Trophoblast cell (in vitro differentiated cells and primary cell): ENCODE measurements around the gene CACNA1B.

Experiments
- DNase-seq, 2 donors: peaks; one replicate each; pipeline ENCODE4 v3.0.0-alpha.2; 2016
- H2AFZ ChIP-seq: 2 replicates; pipeline ENCODE4 v1.6.1; 2013; ENCODE audit warnings: low read length, moderate library complexity, mild to moderate bottlenecking; ENCODE audit not compliant: insufficient read depth, poor library complexity
- H2AK5ac ChIP-seq: 2 replicates; pipeline ENCODE4 v1.6.1; 2013; ENCODE audit warnings: mild to moderate bottlenecking, low read length
- H2BK120ac ChIP-seq: 2 replicates; pipeline ENCODE4 v1.6.1; 2013; ENCODE audit warnings: low read length, mild to moderate bottlenecking, moderate library complexity; ENCODE audit not compliant: insufficient read depth, poor library complexity
- H2BK12ac ChIP-seq: 2 replicates; pipeline ENCODE4 v1.6.1; 2013; ENCODE audit warnings: mild to moderate bottlenecking, low read length, moderate library complexity
- H2BK5ac ChIP-seq: 2 replicates; pipeline ENCODE4 v1.6.1; 2013; ENCODE audit warnings: low read length, low read depth, moderate library complexity, mild to moderate bottlenecking; ENCODE audit not compliant: poor library complexity
- H3K14ac ChIP-seq: 2 replicates; pipeline ENCODE4 v1.6.1; 2013; ENCODE audit warnings: mild to moderate bottlenecking, low read length
- H3K18ac ChIP-seq: 2 replicates; pipeline ENCODE4 v1.6.1; 2013; ENCODE audit warnings: mild to moderate bottlenecking, low read length
- H3K23ac ChIP-seq: 2 replicates; pipeline ENCODE4 v1.6.1; 2013; ENCODE audit warnings: low read length
- H3K27ac ChIP-seq: 2 replicates; pipeline ENCODE4 v1.5.1; 2013; ENCODE audit warnings: low read depth, mild to moderate bottlenecking, inconsistent platforms, low read length, moderate library complexity
- H3K27me3 ChIP-seq: 2 replicates; pipeline ENCODE4 v1.6.1; 2013; ENCODE audit warnings: inconsistent platforms, mild to moderate bottlenecking, low read length, moderate library complexity; ENCODE audit not compliant: insufficient read depth
- H3K36me3 ChIP-seq, 2 experiments: 1 replicate in 1 of 2; 2 replicates in 1 of 2; pipeline ENCODE4 v1.6.1; 2013; ENCODE audit warnings: low read length in 2 of 2, mild to moderate bottlenecking in 2 of 2, moderate library complexity in 1 of 2; ENCODE audit not compliant: insufficient read depth in 2 of 2, control insufficient read depth in 1 of 2
- H3K4ac ChIP-seq: 2 replicates; pipeline ENCODE4 v1.6.1; 2013; ENCODE audit warnings: low read depth, mild to moderate bottlenecking, low read length, moderate library complexity
- H3K4me1 ChIP-seq, 2 experiments: 1 replicate in 1 of 2; 2 replicates in 1 of 2; pipeline ENCODE4 v1.6.1; 2013; ENCODE audit warnings: low read length in 2 of 2, mild to moderate bottlenecking in 2 of 2, moderate library complexity in 1 of 2; ENCODE audit not compliant: insufficient read depth in 2 of 2, control insufficient read depth in 1 of 2
- H3K4me2 ChIP-seq: 2 replicates; pipeline ENCODE4 v1.6.1; 2013; ENCODE audit warnings: inconsistent platforms, mild to moderate bottlenecking, low read length, moderate library complexity
- H3K4me3 ChIP-seq: 2 replicates; pipeline ENCODE4 v1.5.1; 2013; ENCODE audit warnings: mild to moderate bottlenecking, low read depth, low read length, inconsistent platforms
- H3K79me1 ChIP-seq: one replicate; pipeline ENCODE4 v1.6.1; 2013; ENCODE audit warnings: low read length
- H3K79me2 ChIP-seq: 2 replicates; pipeline ENCODE4 v1.6.1; 2013; ENCODE audit warnings: low read length, mild to moderate bottlenecking; ENCODE audit not compliant: control insufficient read depth, insufficient read depth, poor library complexity
- H3K9ac ChIP-seq: 2 replicates; pipeline ENCODE4 v1.6.1; 2013; ENCODE audit warnings: mild to moderate bottlenecking, low read length
- H3K9me3 ChIP-seq: 2 replicates; pipeline ENCODE4 v1.6.1; 2013; ENCODE audit warnings: low read depth, mild to moderate bottlenecking, control low read depth, inconsistent platforms, low read length; ENCODE audit not compliant: insufficient read depth
- H4K12ac ChIP-seq: 2 replicates; pipeline ENCODE4 v1.6.1; 2013; ENCODE audit warnings: low read depth, mild to moderate bottlenecking, low read length, moderate library complexity
- H4K8ac ChIP-seq: 2 replicates; pipeline ENCODE4 v1.6.1; 2013; ENCODE audit warnings: low read depth, mild to moderate bottlenecking, low read length, moderate library complexity
- H4K91ac ChIP-seq: one replicate; pipeline ENCODE4 v1.6.1; 2013; ENCODE audit warnings: low read depth, mild to moderate bottlenecking, low read length, moderate library complexity
- WGBS: extraction: QIAGEN DNeasy Blood & Tissue Kit; methylation state at CpG from one replicate; pipeline ENCODE4 v1.1.7; 2013; ENCODE audit warnings: missing lambda C conversion rate; ENCODE audit not compliant: insufficient read length, insufficient coverage; ENCODE audit errors: extremely low coverage; 5-methylcytosine and 5-hydroxymethylcytosine counted together

The CACNA1B gene

DNA sequence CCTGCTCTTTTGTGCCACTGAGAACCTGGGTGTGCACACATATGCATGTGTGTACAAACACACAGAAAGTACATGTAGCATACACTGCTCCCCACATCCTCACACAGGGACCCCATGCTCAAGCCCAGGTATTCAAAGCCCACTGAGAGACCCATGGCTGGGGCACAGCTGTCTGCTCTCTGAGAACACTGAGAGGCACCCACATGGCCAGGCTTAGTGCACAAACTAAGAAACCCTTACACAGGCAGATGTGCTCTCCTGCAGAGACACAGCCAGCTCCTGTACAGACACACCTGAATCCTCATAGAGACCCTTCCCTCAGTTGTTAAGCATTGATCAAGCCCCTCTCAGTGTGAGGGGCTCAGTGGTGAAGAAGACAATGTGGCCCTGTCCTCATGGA, 92.5 kb downstream of the CACNA1B start:
- H3K4me2 ChIP-seq, result no peak overlapping the region
- no peak overlapping the region for H2BK120ac ChIP-seq
- H3K79me2 ChIP-seq, result no peaks in the 10 kb centered on the region
- H3K27ac ChIP-seq, result no peak overlapping the region
- H3K18ac ChIP-seq, result no peak overlapping the region
- H3K23ac ChIP-seq, result no peak overlapping the region
- H3K4me3 ChIP-seq, result no peak overlapping the region
- no peak overlapping the region for H3K4ac ChIP-seq
- no peaks in the 10 kb centered on the region for H3K36me3 ChIP-seq
- no peak overlapping the region for H4K8ac ChIP-seq
- H3K14ac ChIP-seq, result no peak overlapping the region
- no peak overlapping the region for H2AFZ ChIP-seq
- no peak overlapping the region for H4K12ac ChIP-seq
- H3K4me1 ChIP-seq, result no peaks in the 10 kb centered on the region
- H3K9ac ChIP-seq, result no peak overlapping the region
- no peaks in the 10 kb centered on the region for H3K27me3 ChIP-seq
- DNase-seq, result no peak
- no peak overlapping the region for H4K91ac ChIP-seq
- H3K9me3 ChIP-seq, result peaks cover 38% of the 10 kb centered on the region
- H2AK5ac ChIP-seq, result no peak overlapping the region
- H3K79me1 ChIP-seq, result no peaks in the 10 kb centered on the region
- no peak overlapping the region for H2BK5ac ChIP-seq
- H2BK12ac ChIP-seq, result no peak overlapping the region

DNA sequence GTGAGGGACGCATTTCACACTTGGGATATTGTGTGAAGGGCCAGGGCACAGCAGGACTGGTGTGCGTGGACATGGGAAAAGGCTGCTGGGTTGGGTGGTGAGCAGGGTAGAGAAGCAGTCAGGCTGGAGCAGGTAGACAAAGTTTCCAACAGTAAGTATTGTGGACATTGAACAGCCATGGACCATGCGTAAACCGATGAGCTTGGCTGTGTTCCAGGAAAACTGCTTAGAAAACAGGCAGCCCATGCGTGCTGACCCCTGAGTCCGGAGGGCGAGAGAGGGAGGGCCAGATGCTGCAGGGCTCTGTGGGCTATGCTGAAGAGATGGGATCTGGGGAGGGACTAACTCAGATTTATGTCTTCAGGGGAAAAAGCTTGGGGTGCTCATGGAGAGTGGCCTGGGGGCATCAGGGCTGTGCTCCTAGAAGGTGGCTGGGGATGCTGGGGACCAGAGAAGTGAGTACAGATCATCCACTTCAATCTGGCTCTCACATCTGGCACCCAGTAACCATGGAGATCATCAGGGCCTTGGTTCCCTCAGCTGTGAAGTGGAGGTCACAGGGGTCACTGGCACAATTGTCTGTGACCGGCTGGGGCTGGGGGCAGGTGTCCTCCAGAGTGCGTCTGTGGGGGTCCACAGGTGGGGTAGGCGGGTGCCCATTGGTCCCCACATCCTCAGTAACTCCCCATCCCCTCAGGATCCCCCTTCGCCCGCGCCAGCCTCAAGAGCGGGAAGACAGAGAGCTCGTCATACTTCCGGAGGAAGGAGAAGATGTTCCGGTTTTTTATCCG, 93.3 kb downstream of the CACNA1B start:
- no peaks in the 10 kb centered on the region for H3K4me1 ChIP-seq
- no peaks in the 10 kb centered on the region for H3K79me1 ChIP-seq
- H3K36me3 ChIP-seq, result no peaks in the 10 kb centered on the region
- no peak overlapping the region for H2BK12ac ChIP-seq
- H3K9me3 ChIP-seq, result peaks cover 42% of the 10 kb centered on the region
- H2AFZ ChIP-seq, result no peak overlapping the region
- H3K4me2 ChIP-seq, result no peak overlapping the region
- DNase-seq, result no peak
- H2AK5ac ChIP-seq, result no peak overlapping the region
- no peak overlapping the region for H4K12ac ChIP-seq
- H3K27ac ChIP-seq, result no peak overlapping the region
- H3K4ac ChIP-seq, result no peak overlapping the region
- H3K18ac ChIP-seq, result no peak overlapping the region
- H3K27me3 ChIP-seq, result no peaks in the 10 kb centered on the region
- H3K4me3 ChIP-seq, result no peak overlapping the region
- no peak overlapping the region for H3K9ac ChIP-seq
- H3K79me2 ChIP-seq, result no peaks in the 10 kb centered on the region
- no peak overlapping the region for H4K91ac ChIP-seq
- H4K8ac ChIP-seq, result no peak overlapping the region
- H2BK120ac ChIP-seq, result no peak overlapping the region
- H3K14ac ChIP-seq, result no peak overlapping the region
- no peak overlapping the region for H2BK5ac ChIP-seq
- no CpG with 5 or more reads among the region's 18 CpGs for WGBS
- H3K23ac ChIP-seq, result no peak overlapping the region

DNA sequence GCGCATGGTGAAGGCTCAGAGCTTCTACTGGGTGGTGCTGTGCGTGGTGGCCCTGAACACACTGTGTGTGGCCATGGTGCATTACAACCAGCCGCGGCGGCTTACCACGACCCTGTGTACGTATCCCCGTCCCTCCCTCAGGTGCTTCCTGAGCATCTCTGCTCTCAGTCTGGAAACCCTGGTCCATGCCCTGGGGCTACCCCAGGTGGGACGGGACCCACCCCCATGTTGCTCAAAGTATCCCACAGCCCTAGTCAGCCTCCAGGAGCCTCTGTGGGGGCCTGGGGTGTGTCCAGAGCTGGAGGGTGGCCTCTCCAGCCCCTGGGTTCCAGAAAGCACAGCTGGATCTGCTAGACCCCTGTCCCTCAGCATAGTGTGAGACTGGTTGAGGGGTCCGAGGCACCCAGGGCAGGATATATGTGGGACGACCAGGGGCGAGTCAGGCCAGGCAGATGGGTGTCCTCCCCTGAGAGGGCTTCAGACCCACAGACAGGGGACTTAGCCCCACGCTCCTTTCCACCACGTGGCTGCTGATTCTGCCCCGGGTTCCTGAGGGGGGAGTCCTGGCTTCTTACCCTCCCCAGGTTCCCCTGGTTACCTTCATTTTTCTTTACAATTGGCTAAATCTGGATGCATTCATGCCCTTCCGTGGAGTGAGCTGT, 94.0 kb downstream of the CACNA1B start:
- Histone ChIP-seq H3K4ac (no peak overlapping the region), H4K91ac (no peak overlapping the region), H4K8ac (no peak overlapping the region), H3K9me3 (peaks cover 45% of the 10 kb centered on the region), H3K4me3 (no peak overlapping the region), H4K12ac (no peak overlapping the region), H3K27me3 (no peaks in the 10 kb centered on the region), H3K18ac (no peak overlapping the region), H2AFZ (no peak overlapping the region), H3K23ac (no peak overlapping the region), H3K4me1 (no peaks in the 10 kb centered on the region), H3K36me3 (no peaks in the 10 kb centered on the region), H3K9ac (no peak overlapping the region), H3K14ac (no peak overlapping the region), H3K4me2 (no peak overlapping the region), H2BK120ac (no peak overlapping the region), H2BK12ac (no peak overlapping the region), H3K27ac (no peak overlapping the region), H3K79me1 (no peaks in the 10 kb centered on the region), H2AK5ac (no peak overlapping the region), H2BK5ac (no peak overlapping the region), H3K79me2 (no peaks in the 10 kb centered on the region)
- no peak for DNase-seq
- no CpG with 5 or more reads among the region's 16 CpGs for WGBS

DNA sequence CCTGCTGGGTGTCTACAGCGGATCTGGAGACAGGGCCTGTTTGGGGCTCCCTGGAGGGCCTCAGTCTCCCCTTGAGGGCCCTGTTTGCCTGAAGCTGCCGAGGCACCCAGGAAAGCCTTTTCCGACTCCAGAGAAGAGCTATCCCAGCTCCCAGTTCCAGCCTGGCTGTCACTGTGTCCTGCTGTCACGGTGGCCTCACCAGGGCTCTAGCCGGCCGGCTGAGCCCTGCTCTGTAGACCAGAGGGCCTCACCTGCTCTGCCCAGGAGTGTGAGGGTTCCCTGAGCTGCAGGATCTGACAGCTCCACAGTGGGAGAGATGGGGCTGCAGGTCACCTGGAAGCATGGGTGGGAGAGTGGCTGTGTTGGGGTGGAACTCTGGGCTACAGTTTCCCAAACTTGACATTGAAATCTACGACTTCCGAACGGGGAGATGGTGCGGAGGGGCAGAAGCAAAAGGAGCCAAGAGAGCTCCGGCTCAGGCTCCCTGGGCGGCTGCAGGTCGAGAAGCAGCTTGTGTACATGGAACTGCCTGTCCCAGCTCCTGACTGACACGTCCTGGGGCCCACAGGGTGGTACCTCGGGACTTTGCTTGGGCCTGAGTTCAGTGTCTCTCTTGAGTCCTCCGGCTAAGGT, 94.9 kb downstream of the CACNA1B start:
- Histone ChIP-seq H2BK5ac (no peak overlapping the region), H2AFZ (no peak overlapping the region), H3K27ac (no peak overlapping the region), H3K4me1 (no peaks in the 10 kb centered on the region), H3K9ac (no peak overlapping the region), H3K79me2 (no peaks in the 10 kb centered on the region), H4K12ac (no peak overlapping the region), H3K9me3 (peaks cover 42% of the 10 kb centered on the region), H4K91ac (no peak overlapping the region), H2BK120ac (no peak overlapping the region), H4K8ac (no peak overlapping the region), H3K4me2 (no peak overlapping the region), H3K14ac (no peak overlapping the region), H3K27me3 (no peaks in the 10 kb centered on the region), H2BK12ac (no peak overlapping the region), H3K4me3 (no peak overlapping the region), H3K23ac (no peak overlapping the region), H3K4ac (no peak overlapping the region), H3K79me1 (no peaks in the 10 kb centered on the region), H3K36me3 (no peaks in the 10 kb centered on the region), H2AK5ac (no peak overlapping the region), H3K18ac (no peak overlapping the region)
- DNase-seq, result no peak
- WGBS, result no CpG with 5 or more reads among the region's 16 CpGs
